GM18519 (cell line): ENCODE data around the gene MTMR6.
"Not testable (repeated sequence)": the region's sequence is repeated elsewhere in the genome, so short reads cannot be mapped to it uniquely, and the experiment has no call there.

ENCODE experiments used
- ATAC-seq: cut with Tn5 transposase; IDR thresholded peaks from one replicate; pipeline ENCODE4 v1.9.1; 2021; ENCODE audit warnings: mild to moderate bottlenecking, moderate library complexity; ENCODE audit not compliant: unreplicated experiment, low FRiP score

MTMR6 gene

GRCh38 chr13:25286969-25287961, at the start of gene MTMR6:
Gene MTMR6 (minus strand): TSS chr13:25287488. CDS start chr13:25287247, 241 bp downstream.
- peak; percentile 92 for ATAC-seq

- no peak for ATAC-seq
Measured at GRCh38 chr13:25335856-25336255, 48.6 kb upstream of the MTMR6 start.

- no peak for ATAC-seq
Measured at GRCh38 chr13:25330541-25330940, 43.3 kb upstream of the MTMR6 start.

- no peak for ATAC-seq
Measured at GRCh38 chr13:25329706-25330105, 42.4 kb upstream of the MTMR6 start.

GRCh38 chr13:25324100-25324499, 36.8 kb upstream of the MTMR6 start:
- no peak for ATAC-seq

GRCh38 chr13:25319771-25320170, 32.5 kb upstream of the MTMR6 start:
- ATAC-seq = no peak

GRCh38 chr13:25318946-25319345, 31.7 kb upstream of the MTMR6 start:
- ATAC-seq = not testable (repeated sequence)

GRCh38 chr13:25310891-25311290, 23.6 kb upstream of the MTMR6 start:
- ATAC-seq = no peak

GRCh38 chr13:25306671-25307464, 19.6 kb upstream of the MTMR6 start:
- ATAC-seq = no peak

- no peak for ATAC-seq
Measured at GRCh38 chr13:25302121-25302520, 14.8 kb upstream of the MTMR6 start.

GRCh38 chr13:25301347-25302113, 14.2 kb upstream of the MTMR6 start, which contains the start of gene NUP58:
Gene NUP58 (plus strand): TSS chr13:25301625. CDS start chr13:25301774, 149 bp downstream.
- ATAC-seq = peak; percentile 86

GRCh38 chr13:25300861-25301346, 13.6 kb upstream of the MTMR6 start:
- ATAC-seq = peak; percentile 4

GRCh38 chr13:25295701-25296100, 8.4 kb upstream of the MTMR6 start:
- ATAC-seq = no peak

GRCh38 chr13:25295228-25295627, 7.9 kb upstream of the MTMR6 start:
- ATAC-seq = no peak

- ATAC-seq = no peak
Measured at GRCh38 chr13:25292301-25292700, 5.0 kb upstream of the MTMR6 start.

- no peak for ATAC-seq
Measured at GRCh38 chr13:25291691-25292090, 4.4 kb upstream of the MTMR6 start.

GRCh38 chr13:25288966-25289365, 1.7 kb upstream of the MTMR6 start:
- no peak for ATAC-seq

- no peak for ATAC-seq
Measured at GRCh38 chr13:25286308-25286968, 850 bp downstream of the MTMR6 start.

GRCh38 chr13:25281935-25282332, 5.4 kb downstream of the MTMR6 start:
- ATAC-seq = no peak
